K562 (cell line): ENCODE data around the gene RAE1. TPM values are rescaled to one million over a fixed set of nuclear protein-coding genes. Genes with fewer than 3 reads are reported as not detected.

Source experiments
- ATAC-seq: fragments of 200-7000 bp; cut with Tn5 transposase; 3 replicates; pipeline ENCODE4 v1.9.1; 2020; ENCODE audit warnings: moderate library complexity
- BruUV-seq: library from RNA; stranded (reverse); fragments of 400-500 nt; replicated peaks from 2 replicates; lab custom pipeline; 2021; lab: Mats Ljungman, UMichigan
- CTCF ChIA-PET: fragments of 300-600 bp; formaldehyde crosslinking; extraction: SDS; loops from one replicate; lab custom pipeline; 2021; ENCODE audit warnings: low intra/inter-chr PET ratio; lab: Yijun Ruan, JAX
- POLR2A ChIA-PET: fragments of 300-600, 350-650 bp; sonication (Branson Sonifier 250); formaldehyde crosslinking; extraction: SDS; loops from one replicate; lab custom pipeline; 2021; ENCODE audit warnings: antibody characterized with exemption, inconsistent platforms; lab: Yijun Ruan, JAX
- DNase-seq, 4 experiments: peaks; one replicate each; pipeline versions ENCODE4 v3.0.0 to v3.0.0-alpha.2; 2011 to 2018; ENCODE audit warnings: low spot score in 3 of 4, mixed read lengths in 3 of 4; ENCODE audit errors: extremely low read depth in 1 of 4
- FAIRE-seq: peaks from 2 replicates; lab custom pipeline; 2011; peaks lifted over from hg19 to GRCh38; lab: Jason Lieb, UNC
- H2AFZ ChIP-seq: 2 replicates; pipeline ENCODE4 v1.6.0; 2011; ENCODE audit warnings: low read depth, low read length, control low read depth, inconsistent platforms
- H3K27ac ChIP-seq: fragments of 200-600 bp; 3 replicates; pipeline ENCODE4 v1.8.0; 2011; ENCODE audit warnings: low read depth, mild to moderate bottlenecking, control low read depth, inconsistent platforms, low read length, moderate library complexity, mixed read lengths; ENCODE audit errors: extremely low read depth
- H3K27me3 ChIP-seq, 2 experiments: fragments of 300-600 bp in 1 of 2; 2 replicates in 1 of 2; 3 replicates in 1 of 2; pipeline versions ENCODE4 v1.6.0 to v1.8.0; 2011; ENCODE audit warnings: inconsistent platforms in 2 of 2, low read length in 2 of 2, mild to moderate bottlenecking in 1 of 2, mixed read lengths in 1 of 2, moderate library complexity in 1 of 2; ENCODE audit not compliant: control insufficient read depth in 2 of 2, insufficient read depth in 2 of 2
- H3K36me3 ChIP-seq: fragments of 300-600 bp; 3 replicates; pipeline ENCODE4 v1.8.0; 2011; ENCODE audit warnings: mild to moderate bottlenecking, low read length, inconsistent platforms; ENCODE audit not compliant: control insufficient read depth, insufficient read depth
- H3K4me1 ChIP-seq, 2 experiments: fragments of 200-600 bp in 1 of 2; replicated peaks in 1 of 2; 2 replicates in 1 of 2; 3 replicates in 1 of 2; pipeline versions ENCODE4 v1.5.1 to v1.8.0; 2011; ENCODE audit warnings: inconsistent platforms in 2 of 2, low read length in 2 of 2, mild to moderate bottlenecking in 1 of 2, mixed read lengths in 1 of 2, moderate library complexity in 1 of 2; ENCODE audit not compliant: control insufficient read depth in 2 of 2, insufficient read depth in 2 of 2
- H3K4me2 ChIP-seq: 2 replicates; pipeline ENCODE4 v1.6.1; 2011; ENCODE audit warnings: low read length, control low read depth, inconsistent platforms, mixed read lengths; ENCODE audit not compliant: insufficient read depth
- H3K4me3 ChIP-seq: fragments of 200-600 bp; sonication (generic), shearing (Covaris generic); 2 replicates; pipeline ENCODE4 v1.5.1; 2016; ENCODE audit warnings: control low read depth, inconsistent platforms
- H3K79me2 ChIP-seq: fragments of 200-600 bp; 3 replicates; pipeline ENCODE4 v1.8.0; 2011; ENCODE audit warnings: low read length, inconsistent platforms; ENCODE audit not compliant: control insufficient read depth, insufficient read depth
- H3K9ac ChIP-seq, 2 experiments: 2 replicates each; pipeline versions ENCODE4 v1.6.0 to v1.6.1; 2011; ENCODE audit warnings: low read depth in 2 of 2, low read length in 2 of 2, control low read depth in 1 of 2, inconsistent platforms in 1 of 2, mild to moderate bottlenecking in 1 of 2, mixed read lengths in 1 of 2; ENCODE audit not compliant: insufficient read depth in 1 of 2
- H3K9me1 ChIP-seq: one replicate; pipeline ENCODE4 v1.6.0; 2011; ENCODE audit warnings: inconsistent platforms, mild to moderate bottlenecking, low read length, moderate library complexity; ENCODE audit not compliant: control insufficient read depth, insufficient read depth
- H3K9me3 ChIP-seq: replicated peaks from 2 replicates; pipeline ENCODE4 v1.5.1; 2011; ENCODE audit warnings: low read depth, low read length, inconsistent platforms; ENCODE audit not compliant: control insufficient read depth, insufficient read depth
- H4K20me1 ChIP-seq: replicated peaks from 2 replicates; pipeline ENCODE4 v1.6.1; 2011; ENCODE audit warnings: low read length, inconsistent platforms, mixed read lengths; ENCODE audit not compliant: control insufficient read depth, insufficient read depth
- FOXP1 ChIP-seq: sonication (generic); formaldehyde crosslinking; IDR thresholded peaks from 2 replicates; pipeline ENCODE4 v1.8.0; 2022; ENCODE audit warnings: mild to moderate bottlenecking, missing genetic modification reagents
- MYBL2 ChIP-seq, 2 experiments: fragments of 450-650 bp in 1 of 2; sonication (generic) in 1 of 2; formaldehyde crosslinking in 1 of 2; IDR thresholded peaks; 2 replicates each; pipeline versions ENCODE4 v1.6.1 to v1.8.1; 2017 to 2022; ENCODE audit warnings: borderline replicate concordance in 1 of 2, inconsistent platforms in 1 of 2, low read depth in 1 of 2, mild to moderate bottlenecking in 1 of 2, missing genetic modification reagents in 1 of 2, moderate library complexity in 1 of 2
- MYC ChIP-seq, 2 experiments: fragments of 250-450 bp in 1 of 2; sonication (Bioruptor Pico) in 1 of 2; IDR thresholded peaks; 2 replicates each; pipeline versions ENCODE4 v1.5.1 to v1.6.1; 2012 to 2021; ENCODE audit warnings: low read depth in 2 of 2, borderline replicate concordance in 1 of 2, improper control_type of control experiment in 1 of 2, low read length in 1 of 2, mild to moderate bottlenecking in 1 of 2, moderate library complexity in 1 of 2
- PHB ChIP-seq: fragments of 250-450 bp; sonication (Bioruptor Pico); IDR thresholded peaks from 2 replicates; pipeline ENCODE4 v1.5.0; 2021
- PHTF2 ChIP-seq: fragments of 250-450 bp; sonication (Bioruptor Pico); IDR thresholded peaks from 2 replicates; pipeline ENCODE4 v1.5.0; 2021; ENCODE audit warnings: mild to moderate bottlenecking
- POLR2G ChIP-seq: fragments of 200-400 bp; formaldehyde crosslinking; IDR thresholded peaks from 2 replicates; pipeline ENCODE4 v1.6.1; 2017; ENCODE audit warnings: low read depth, mild to moderate bottlenecking, antibody characterized with exemption, low read length, moderate library complexity
- RBFOX2 ChIP-seq: fragments of 200-400 bp; formaldehyde crosslinking; IDR thresholded peaks from 2 replicates; pipeline ENCODE4 v1.6.1; 2017; ENCODE audit warnings: low read depth, mild to moderate bottlenecking, low read length, moderate library complexity
- RBM22 ChIP-seq: fragments of 200-400 bp; formaldehyde crosslinking; IDR thresholded peaks from 2 replicates; pipeline ENCODE4 v1.6.1; 2018; ENCODE audit warnings: low read length, low read depth; ENCODE audit not compliant: poor library complexity, severe bottlenecking
- XRCC3 ChIP-seq: fragments of 450-650 bp; IDR thresholded peaks from 2 replicates; pipeline ENCODE4 v1.6.1; 2017; ENCODE audit warnings: mild to moderate bottlenecking, moderate library complexity
- ZNF124 ChIP-seq: sonication (generic); formaldehyde crosslinking; IDR thresholded peaks from 2 replicates; pipeline ENCODE4 v1.8.1; 2022; ENCODE audit warnings: missing genetic modification reagents
- ZNF143 ChIP-seq: sonication (generic); formaldehyde crosslinking; IDR thresholded peaks from 2 replicates; pipeline ENCODE4 v1.9.0; 2022; ENCODE audit warnings: mild to moderate bottlenecking, missing genetic modification reagents
- ZNF696 ChIP-seq: fragments of 250-450 bp; sonication (Bioruptor Pico); conservative IDR thresholded peaks from 2 replicates; pipeline ENCODE4 v1.4.0; 2020; ENCODE audit warnings: mild to moderate bottlenecking, moderate library complexity
- WGBS: fragments of 100-300 bp; shearing (Covaris generic); methylation state at CpG from one replicate; pipeline ENCODE4 v1.1.6; 2016; ENCODE audit warnings: low coverage, mixed read lengths; ENCODE audit not compliant: insufficient coverage; ENCODE audit errors: missing lambda C conversion rate; 5-methylcytosine and 5-hydroxymethylcytosine counted together
- in situ Hi-C: fragments of 300-500 bp; cut with MboI; formaldehyde crosslinking; loops from 4 replicates; pipeline ENCODE4 v1.15.0; 2018; ENCODE audit warnings: inconsistent platforms, mixed read lengths
- intact Hi-C: fragments of 100-400 bp; cut with micrococcal nuclease; formaldehyde crosslinking; loops from 2 replicates; pipeline ENCODE4 v1.14.2; 2022
- polyA plus RNA-seq, 8 experiments: library from polyadenylated mRNA; depleted of rRNA in 4 of 8; stranded (reverse) in 5 of 8; unstranded in 3 of 8; fragments of >200 nt; fragmentation: Nextera tagmentation in 2 of 8; fragmentation: Illumina TruSeq in 1 of 8; extraction: Ambion mirVana in 2 of 8; extraction: Trizol in 1 of 8; gene quantifications; 2 replicates each; pipeline versions ENCODE4 v1.2.1 to v1.2.3, GENCODE V29; 2011 to 2014; ENCODE audit warnings: inconsistent platforms in 1 of 8, missing spikeins in 1 of 8
- total RNA-seq, 7 experiments: library from RNA; depleted of rRNA in 6 of 7; stranded (reverse); fragments of >200 nt in 6 of 7; fragmentation: Illumina TruSeq in 2 of 7; extraction: Trizol in 2 of 7; gene quantifications; 2 replicates each; pipeline versions ENCODE4 v1.2.1 to v1.2.3, GENCODE V29; 2011 to 2021; ENCODE audit warnings: low replicate concordance in 1 of 7
- TF ChIP-seq, protein P1 (sequence below): fragments of 250-450 bp; sonication (Bioruptor Pico); IDR thresholded peaks from 2 replicates; pipeline ENCODE4 v1.5.0; 2021
- TF ChIP-seq, protein P2 (sequence below): sonication (generic); formaldehyde crosslinking; IDR thresholded peaks from 2 replicates; pipeline ENCODE4 v1.8.0; 2022; ENCODE audit warnings: missing genetic modification reagents, mild to moderate bottlenecking, borderline replicate concordance
- TF ChIP-seq, protein P3 (sequence below), 2 experiments: IDR thresholded peaks; 2 replicates each; pipeline ENCODE4 v1.6.1; 2011; ENCODE audit warnings: borderline replicate concordance in 1 of 2, control low read depth in 1 of 2, low read depth in 1 of 2, low read length in 1 of 2, mild to moderate bottlenecking in 1 of 2, mixed read lengths in 1 of 2, moderate library complexity in 1 of 2; ENCODE audit not compliant: insufficient read depth in 1 of 2, insufficient read length in 1 of 2, poor library complexity in 1 of 2, severe bottlenecking in 1 of 2; ENCODE audit errors: extremely low read depth in 1 of 2

Gene RAE1
- total and polyA plus RNA-seq, 9 of the 15 experiments (the other 6 are each of a cell fraction or from before 2014, with no cell fraction given), result 33.7 to 248 (median 77.7) TPM

DNA sequence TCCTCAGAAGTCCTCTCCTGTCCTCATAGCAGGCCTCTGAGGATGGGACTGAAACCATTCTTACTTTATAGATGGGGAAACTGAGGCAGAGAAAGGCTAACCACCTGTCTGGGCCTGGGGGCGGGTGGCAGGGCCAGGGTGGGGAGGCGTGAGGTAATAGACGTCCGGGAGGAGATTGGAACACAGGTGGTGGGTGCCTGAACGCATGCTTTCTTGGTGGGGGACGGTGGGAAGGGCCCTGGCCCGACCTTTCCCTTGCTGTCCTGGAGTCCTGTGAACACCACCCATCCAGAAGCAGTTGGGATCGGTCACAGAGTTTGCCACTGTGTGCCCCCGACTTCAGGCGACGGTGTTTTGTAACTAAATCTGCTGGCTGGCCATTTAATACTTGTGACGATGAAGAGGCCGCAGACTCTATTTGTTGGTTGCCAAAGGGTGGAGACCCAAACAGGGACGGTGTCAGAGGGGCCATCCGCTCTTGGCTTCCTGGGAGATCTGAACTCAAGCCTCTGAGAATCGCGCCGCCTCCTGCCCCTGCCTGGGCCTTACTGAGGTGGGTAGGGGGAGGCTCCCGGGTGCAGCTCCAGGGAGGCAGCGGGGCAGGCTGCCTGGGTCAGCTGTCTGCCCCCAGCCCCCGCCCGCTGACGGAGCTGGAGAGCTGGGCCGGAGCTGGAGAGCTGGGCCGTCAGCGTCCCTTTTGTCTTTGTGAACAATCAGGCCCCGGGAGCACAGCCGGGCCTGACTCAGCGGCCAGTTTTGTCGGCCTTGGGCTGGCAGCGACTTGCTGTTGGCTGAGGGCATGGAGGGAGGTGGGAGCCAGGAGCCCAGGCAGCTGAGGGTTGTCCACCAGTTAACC, 44.3 kb downstream of the RAE1 start:
- 91% methylated on average over 26 of the region's 31 CpGs for WGBS
- POLR2A ChIA-PET, result interaction anchor here (0.5 to 1.8 kb wide), 5 partner anchors 9 to 1814 kb away, joined by 3 to 8 read pairs (median 5); no protein-coding TSS in a partner anchor
- no peak for TF ChIP-seq PHTF2 (CRISPR knock-in tag)
- TF ChIP-seq, protein P1, sequence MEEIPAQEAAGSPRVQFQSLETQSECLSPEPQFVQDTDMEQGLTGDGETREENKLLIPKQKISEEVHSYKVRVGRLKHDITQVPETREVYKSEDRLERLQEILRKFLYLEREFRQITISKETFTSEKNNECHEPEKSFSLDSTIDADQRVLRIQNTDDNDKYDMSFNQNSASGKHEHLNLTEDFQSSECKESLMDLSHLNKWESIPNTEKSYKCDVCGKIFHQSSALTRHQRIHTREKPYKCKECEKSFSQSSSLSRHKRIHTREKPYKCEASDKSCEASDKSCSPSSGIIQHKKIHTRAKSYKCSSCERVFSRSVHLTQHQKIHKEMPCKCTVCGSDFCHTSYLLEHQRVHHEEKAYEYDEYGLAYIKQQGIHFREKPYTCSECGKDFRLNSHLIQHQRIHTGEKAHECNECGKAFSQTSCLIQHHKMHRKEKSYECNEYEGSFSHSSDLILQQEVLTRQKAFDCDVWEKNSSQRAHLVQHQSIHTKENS (CRISPR knock-in tag), result no peak
- TF ChIP-seq, protein P2, sequence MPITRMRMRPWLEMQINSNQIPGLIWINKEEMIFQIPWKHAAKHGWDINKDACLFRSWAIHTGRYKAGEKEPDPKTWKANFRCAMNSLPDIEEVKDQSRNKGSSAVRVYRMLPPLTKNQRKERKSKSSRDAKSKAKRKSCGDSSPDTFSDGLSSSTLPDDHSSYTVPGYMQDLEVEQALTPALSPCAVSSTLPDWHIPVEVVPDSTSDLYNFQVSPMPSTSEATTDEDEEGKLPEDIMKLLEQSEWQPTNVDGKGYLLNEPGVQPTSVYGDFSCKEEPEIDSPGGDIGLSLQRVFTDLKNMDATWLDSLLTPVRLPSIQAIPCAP (CRISPR knock-in tag), result no peak
- no peak for TF ChIP-seq ZNF143 (CRISPR knock-in tag)
- TF ChIP-seq ZNF696 (CRISPR knock-in tag), result no peak
- TF ChIP-seq RBFOX2, result peak; percentile 66
- TF ChIP-seq XRCC3, result no peak
- no peak for TF ChIP-seq ZNF124 (CRISPR knock-in tag)
- TF ChIP-seq FOXP1 (CRISPR knock-in tag), result no peak
- TF ChIP-seq RBM22, result peak; percentile 35
- no peak for TF ChIP-seq PHB
- no peak for TF ChIP-seq MYC (IDR thresholded peaks at IDR 0.05; ENCODE audit: low read depth, low read length)
- no peak for TF ChIP-seq MYC (CRISPR knock-in tag; IDR thresholded peaks at IDR 0.05; ENCODE audit: borderline replicate concordance, low read depth)
- peak; percentile 45 for TF ChIP-seq POLR2G
- TF ChIP-seq MYBL2 (IDR thresholded peaks at IDR 0.05; ENCODE audit: low read depth), result no peak
- TF ChIP-seq MYBL2 (CRISPR knock-in tag; IDR thresholded peaks at IDR 0.05; ENCODE audit: borderline replicate concordance), result no peak
- TF ChIP-seq, protein P3, sequence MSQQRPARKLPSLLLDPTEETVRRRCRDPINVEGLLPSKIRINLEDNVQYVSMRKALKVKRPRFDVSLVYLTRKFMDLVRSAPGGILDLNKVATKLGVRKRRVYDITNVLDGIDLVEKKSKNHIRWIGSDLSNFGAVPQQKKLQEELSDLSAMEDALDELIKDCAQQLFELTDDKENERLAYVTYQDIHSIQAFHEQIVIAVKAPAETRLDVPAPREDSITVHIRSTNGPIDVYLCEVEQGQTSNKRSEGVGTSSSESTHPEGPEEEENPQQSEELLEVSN (IDR thresholded peaks at IDR 0.05; ENCODE audit: borderline replicate concordance in 1 of 2, extremely low read depth in 1 of 2, insufficient read depth in 1 of 2, insufficient read length in 1 of 2, low read depth in 1 of 2, low read length in 1 of 2, poor library complexity in 1 of 2, severe bottlenecking in 1 of 2), result no peak

More for the DNA sequence above, 44.3 kb downstream of the RAE1 start:
- FAIRE-seq, result no peak
- Histone ChIP-seq H3K9me3 (no peaks in the 10 kb centered on the region), H3K27ac (no peak overlapping the region), H3K4me3 (no peak overlapping the region), H3K4me1 (peaks cover 20 to 66% of the 10 kb centered on the region in 2 experiments), H3K79me2 (peaks cover 89% of the 10 kb centered on the region), H3K9ac (peak overlapping the region in 1 of 2 experiments; percentile 43; a peak in 2 of 4 replicates), H4K20me1 (peaks cover 53% of the 10 kb centered on the region), H2AFZ (no peak overlapping the region), H3K36me3 (peaks cover 83% of the 10 kb centered on the region), H3K27me3 (no peaks in the 10 kb centered on the region), H3K9me1 (peaks cover 5% of the 10 kb centered on the region), H3K4me2 (no peak overlapping the region)
- BruUV-seq, result no TSS peak
- no peak for ATAC-seq
- DNase-seq, result no peak
- CTCF ChIA-PET, result no interaction called here
- intact Hi-C loops, result no loop called here
- in situ Hi-C loops, result loop anchor here (25.0 kb wide), 1 partner anchor 817 kb away; no protein-coding TSS in a partner anchor
